MCF 10A (cell line): ENCODE measurements around the gene KCNK5. TPM values are rescaled to one million over a fixed set of nuclear protein-coding genes. Genes with fewer than 3 reads are reported as not detected.

Experiments
- BruUV-seq: library from RNA; stranded (reverse); fragments of 400-500 nt; replicated peaks from 2 replicates; lab custom pipeline; 2021; lab: Mats Ljungman, UMichigan
- CTCF ChIA-PET: fragments of 300-600 bp; sonication (Branson Sonifier 250); formaldehyde crosslinking; extraction: SDS; loops from one replicate; lab custom pipeline; 2021; ENCODE audit warnings: antibody characterized with exemption, inconsistent platforms; lab: Yijun Ruan, JAX
- POLR2A ChIA-PET: fragments of 300-600, 350-650 bp; sonication (Branson Sonifier 250); formaldehyde crosslinking; extraction: SDS; loops from one replicate; lab custom pipeline; 2020; ENCODE audit warnings: antibody characterized with exemption, inconsistent platforms; lab: Yijun Ruan, JAX
- DNase-seq: peaks from one replicate; pipeline ENCODE4 v3.0.0-alpha.2; 2018; ENCODE audit not compliant: unreplicated experiment
- H3K27ac Mint-ChIP-seq: one replicate; pipeline ENCODE4 v1.8.0; 2022; ENCODE audit warnings: mild to moderate bottlenecking, low read depth, mixed read lengths; ENCODE audit not compliant: unreplicated experiment
- H3K27me3 Mint-ChIP-seq: one replicate; pipeline ENCODE4 v1.8.0; 2022; ENCODE audit warnings: mixed read lengths; ENCODE audit not compliant: insufficient read depth, unreplicated experiment
- H3K36me3 Mint-ChIP-seq: one replicate; pipeline ENCODE4 v1.8.0; 2022; ENCODE audit warnings: mild to moderate bottlenecking, moderate library complexity, mixed read lengths; ENCODE audit not compliant: insufficient read depth, unreplicated experiment
- H3K4me1 Mint-ChIP-seq: one replicate; pipeline ENCODE4 v1.8.0; 2022; ENCODE audit warnings: mixed read lengths; ENCODE audit not compliant: insufficient read depth, unreplicated experiment
- H3K4me3 Mint-ChIP-seq: one replicate; pipeline ENCODE4 v1.8.0; 2022; ENCODE audit warnings: mild to moderate bottlenecking, moderate library complexity, mixed read lengths; ENCODE audit not compliant: unreplicated experiment
- H3K9me3 Mint-ChIP-seq: one replicate; pipeline ENCODE4 v1.8.0; 2022; ENCODE audit warnings: mixed read lengths; ENCODE audit not compliant: unreplicated experiment
- CTCF ChIP-seq: fragments of 200-600 bp; IDR thresholded peaks from one replicate; pipeline ENCODE4 v1.8.0; 2022; ENCODE audit warnings: antibody characterized with exemption, mild to moderate bottlenecking; ENCODE audit not compliant: unreplicated experiment
- intact Hi-C: fragments of 100-400 bp; cut with micrococcal nuclease; formaldehyde crosslinking; loops from 2 replicates; pipeline ENCODE4 v1.14.1; 2022
- total RNA-seq: library from RNA; stranded (reverse); gene quantifications from 2 replicates; pipeline ENCODE4 v1.2.3, GENCODE V29; 2022

Gene KCNK5
- total RNA-seq, 1 experiment from 2014 or later: 2.6 TPM

DNA sequence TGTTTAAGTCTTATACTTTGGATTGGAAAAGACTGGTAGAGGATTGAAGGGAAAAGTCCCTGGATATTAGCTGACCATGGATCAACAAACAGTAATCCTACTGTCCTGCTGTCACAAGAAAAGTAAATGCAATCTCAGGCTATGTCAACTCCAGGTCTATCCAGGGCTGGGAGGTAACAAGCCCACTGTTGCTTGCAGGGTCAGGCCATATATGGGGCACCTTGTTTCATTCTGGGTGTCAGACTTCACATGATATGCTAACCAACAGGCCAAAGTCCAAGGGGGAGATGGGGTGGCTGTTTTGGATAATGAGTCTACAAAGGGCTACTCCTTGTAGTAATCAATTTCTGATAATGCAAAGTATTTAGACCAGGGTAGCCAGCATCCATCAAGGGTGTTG, 30.7 kb downstream of the KCNK5 start:
- no TSS peak for BruUV-seq
- H3K27ac Mint-ChIP-seq: no peak overlapping the region
- TF ChIP-seq CTCF: no peak
- no peaks in the 10 kb centered on the region for H3K9me3 Mint-ChIP-seq
- POLR2A ChIA-PET: no interaction called here
- H3K36me3 Mint-ChIP-seq: peaks cover 11% of the 10 kb centered on the region
- intact Hi-C loops: no loop called here
- CTCF ChIA-PET: interaction anchor here (0.5 to 2.2 kb wide), 2 partner anchors 104 to 330 kb away, joined by 5 to 9 read pairs; no protein-coding TSS in a partner anchor
- H3K4me1 Mint-ChIP-seq: peaks cover 18% of the 10 kb centered on the region
- H3K27me3 Mint-ChIP-seq: no peaks in the 10 kb centered on the region
- no peak for DNase-seq
- H3K4me3 Mint-ChIP-seq: no peak overlapping the region

DNA sequence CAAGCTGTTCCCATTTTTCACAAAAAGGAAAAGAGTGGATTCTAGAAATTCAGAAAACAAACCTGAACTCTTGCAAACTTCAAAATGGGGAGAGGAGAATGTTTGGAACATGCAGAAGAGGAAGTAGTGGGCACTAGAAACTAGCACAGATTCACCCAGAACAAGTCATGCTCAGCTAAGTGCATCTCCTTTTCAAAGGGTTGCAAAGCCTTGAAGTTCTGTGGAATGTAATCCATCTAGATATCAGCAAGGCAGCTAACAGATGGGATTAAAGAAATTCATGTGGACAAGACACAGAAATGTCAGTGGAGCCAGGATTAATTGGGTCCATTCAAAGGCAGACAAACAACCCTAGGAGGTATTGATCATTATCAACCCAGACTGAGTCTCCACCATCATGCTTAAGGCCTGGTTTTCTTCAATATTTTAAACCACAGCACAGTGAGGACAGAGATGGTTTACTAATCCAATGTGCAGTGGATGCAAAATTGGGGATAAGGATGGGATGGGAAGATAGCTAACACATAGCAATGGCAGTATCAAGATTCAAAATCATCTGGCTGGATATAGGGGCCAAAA, 31.3 kb downstream of the KCNK5 start:
- CTCF ChIA-PET: interaction anchor here (0.5 to 2.1 kb wide), 6 partner anchors 32 to 491 kb away, joined by 3 to 12 read pairs (median 4); no protein-coding TSS in a partner anchor
- no peaks in the 10 kb centered on the region for H3K9me3 Mint-ChIP-seq
- POLR2A ChIA-PET: interaction anchor here (1.0 kb wide), 1 partner anchor 13 kb away, joined by 4 read pairs; no protein-coding TSS in a partner anchor
- H3K27me3 Mint-ChIP-seq: no peaks in the 10 kb centered on the region
- no peak for TF ChIP-seq CTCF
- no peak for DNase-seq
- intact Hi-C loops: no loop called here
- no peak overlapping the region for H3K27ac Mint-ChIP-seq
- H3K36me3 Mint-ChIP-seq: peaks cover 16% of the 10 kb centered on the region
- H3K4me3 Mint-ChIP-seq: no peak overlapping the region
- BruUV-seq: no TSS peak
- H3K4me1 Mint-ChIP-seq: peaks cover 13% of the 10 kb centered on the region

GRCh38 chr6:39197521-39197920, 31.8 kb downstream of the KCNK5 start:
- no peak for DNase-seq
- CTCF ChIA-PET: interaction anchor here (0.6 to 2.1 kb wide), 7 partner anchors 27 to 491 kb away, joined by 3 to 12 read pairs (median 3); no protein-coding TSS in a partner anchor
- no peaks in the 10 kb centered on the region for H3K9me3 Mint-ChIP-seq
- intact Hi-C loops: no loop called here
- peaks cover 10% of the 10 kb centered on the region for H3K4me1 Mint-ChIP-seq
- TF ChIP-seq CTCF: no peak
- no TSS peak for BruUV-seq
- peaks cover 20% of the 10 kb centered on the region for H3K36me3 Mint-ChIP-seq
- H3K4me3 Mint-ChIP-seq: no peak overlapping the region
- POLR2A ChIA-PET: interaction anchor here (1.0 kb wide), 1 partner anchor 13 kb away, joined by 4 read pairs; no protein-coding TSS in a partner anchor
- no peaks in the 10 kb centered on the region for H3K27me3 Mint-ChIP-seq
- H3K27ac Mint-ChIP-seq: no peak overlapping the region

DNA sequence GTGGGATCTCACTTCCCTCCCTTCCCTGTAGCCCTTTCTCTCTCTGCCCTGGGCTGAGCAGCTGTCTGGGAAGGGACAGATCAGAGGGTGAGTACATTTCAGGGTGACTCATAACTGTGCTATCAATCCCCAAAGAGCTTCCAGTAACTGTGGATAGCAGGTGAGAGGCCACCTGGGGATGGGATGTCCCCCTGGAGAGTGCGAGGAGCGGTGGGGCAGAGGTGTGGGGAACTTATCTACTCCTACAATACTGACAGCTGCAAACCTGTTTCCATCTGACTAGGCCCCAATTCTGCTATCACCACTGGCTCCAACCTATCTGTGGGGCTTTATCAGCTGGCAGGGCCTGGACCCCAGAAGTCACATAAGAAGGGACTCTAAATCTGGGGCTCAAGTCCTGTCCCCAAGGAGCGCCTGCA, 32.6 kb downstream of the KCNK5 start:
- Mint-ChIP-seq H3K4me3 (no peak overlapping the region), H3K9me3 (no peaks in the 10 kb centered on the region), H3K36me3 (peaks cover 21% of the 10 kb centered on the region), H3K27me3 (no peaks in the 10 kb centered on the region), H3K27ac (peak overlapping the region; percentile 59), H3K4me1 (peaks cover 10% of the 10 kb centered on the region)
- TF ChIP-seq CTCF: no peak
- BruUV-seq: no TSS peak
- peak; percentile 30 for DNase-seq
- intact Hi-C loops: no loop called here
- CTCF ChIA-PET: interaction anchor here (0.7 to 2.1 kb wide), 5 partner anchors 9 to 224 kb away, joined by 3 to 12 read pairs (median 5); no protein-coding TSS in a partner anchor
- POLR2A ChIA-PET: interaction anchor here (1.0 to 1.1 kb wide), 2 partner anchors 12 to 14 kb away, joined by 3 to 4 read pairs; no protein-coding TSS in a partner anchor
